ENCODE results near the gene CTNNA2. TPM values are rescaled to one million over a fixed set of nuclear protein-coding genes. Genes with fewer than 3 reads are reported as not detected.

CTNNA2 gene
- total RNA-seq, 4 donors from 2014 or later = 0.88 to 14.9 (median 2.3) TPM; not detected in 1

- TF ChIP-seq POLR2A (IDR thresholded peaks at IDR 0.05) = no peak
- TF ChIP-seq CTCF (IDR thresholded peaks at IDR 0.05) = no peak
- no peak overlapping the region for H3K4me3 ChIP-seq
- DNase-seq = no peak
- intact Hi-C loops (cut with DNase I; ENCODE audit: low total_unique reads) = no loop called here
- H3K27me3 ChIP-seq = no peaks in the 10 kb centered on the region
- no peak overlapping the region for H3K27ac ChIP-seq
- H3K9me3 ChIP-seq = no peaks in the 10 kb centered on the region
- H3K4me1 ChIP-seq = no peaks in the 10 kb centered on the region
- no peaks in the 10 kb centered on the region for H3K36me3 ChIP-seq
Observed at GRCh38 chr2:79721061-79721460, 208.2 kb downstream of the CTNNA2 start.

- Histone ChIP-seq H3K27me3 (no peaks in the 10 kb centered on the region), H3K4me3 (no peak overlapping the region), H3K9me3 (no peaks in the 10 kb centered on the region), H3K4me1 (no peaks in the 10 kb centered on the region), H3K27ac (no peak overlapping the region), H3K36me3 (no peaks in the 10 kb centered on the region)
- TF ChIP-seq CTCF (IDR thresholded peaks at IDR 0.05) (no peak), POLR2A (IDR thresholded peaks at IDR 0.05) (no peak)
- intact Hi-C loops (cut with DNase I; ENCODE audit: low total_unique reads) = no loop called here
- no peak for DNase-seq
Observed at GRCh38 chr2:79721966-79722365, 209.1 kb downstream of the CTNNA2 start.

- H3K36me3 ChIP-seq = no peaks in the 10 kb centered on the region
- intact Hi-C loops (cut with DNase I; ENCODE audit: low total_unique reads) = no loop called here
- DNase-seq = no peak
- H3K27me3 ChIP-seq = no peaks in the 10 kb centered on the region
- TF ChIP-seq POLR2A (IDR thresholded peaks at IDR 0.05) (no peak), CTCF (IDR thresholded peaks at IDR 0.05) (no peak)
- H3K4me1 ChIP-seq = no peaks in the 10 kb centered on the region
- no peak overlapping the region for H3K27ac ChIP-seq
- H3K4me3 ChIP-seq = no peak overlapping the region
- no peaks in the 10 kb centered on the region for H3K9me3 ChIP-seq
Observed at GRCh38 chr2:79723830-79724229, 211.0 kb downstream of the CTNNA2 start.

DNA sequence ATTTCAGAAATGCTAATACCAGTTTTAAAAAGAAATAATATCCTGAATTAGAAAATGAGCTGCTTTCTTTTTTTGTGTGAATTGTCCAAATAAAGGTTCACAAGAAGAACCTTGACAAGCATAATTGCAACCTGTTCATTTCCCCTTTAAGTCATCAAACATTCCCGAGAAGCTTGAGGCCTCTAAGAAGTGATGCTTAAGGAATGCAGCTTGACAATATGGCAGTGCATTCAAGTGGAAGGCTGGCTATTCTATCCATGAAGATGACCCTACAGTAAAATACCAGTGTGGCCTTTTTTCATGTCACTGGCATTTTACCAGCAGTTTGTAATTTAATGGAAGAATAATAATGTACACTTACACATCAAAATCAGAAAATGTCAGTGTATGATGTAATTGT, 216.7 kb downstream of the CTNNA2 start:
- intact Hi-C loops (cut with DNase I; ENCODE audit: low total_unique reads) = no loop called here
- H3K4me1 ChIP-seq = no peaks in the 10 kb centered on the region
- H3K4me3 ChIP-seq = no peak overlapping the region
- no peaks in the 10 kb centered on the region for H3K9me3 ChIP-seq
- H3K27ac ChIP-seq = no peak overlapping the region
- no peak for DNase-seq
- no peak for TF ChIP-seq CTCF (IDR thresholded peaks at IDR 0.05)
- TF ChIP-seq POLR2A (IDR thresholded peaks at IDR 0.05) = no peak
- H3K36me3 ChIP-seq = no peaks in the 10 kb centered on the region
- no peaks in the 10 kb centered on the region for H3K27me3 ChIP-seq

DNA sequence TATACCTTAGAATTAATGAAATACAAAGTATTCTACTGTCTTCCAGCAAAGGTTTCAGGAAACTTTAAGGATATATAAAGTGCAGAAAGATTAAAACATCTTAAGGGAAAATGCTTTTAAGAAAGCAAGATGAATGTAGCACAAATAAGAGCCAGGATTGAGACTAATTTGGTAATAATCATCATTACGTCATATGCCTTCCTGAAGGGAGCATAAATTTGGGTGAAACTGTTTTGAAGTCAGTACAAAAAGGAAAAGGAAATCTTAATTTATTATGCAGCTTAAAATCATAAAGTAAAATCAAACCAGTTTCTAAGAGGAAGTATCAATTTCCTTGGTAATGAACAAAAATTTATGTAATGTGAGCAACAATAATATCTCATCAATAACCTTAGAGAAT, 221.7 kb downstream of the CTNNA2 start:
- TF ChIP-seq POLR2A (IDR thresholded peaks at IDR 0.05) = no peak
- TF ChIP-seq CTCF (IDR thresholded peaks at IDR 0.05) = no peak

More for the DNA sequence above, 221.7 kb downstream of the CTNNA2 start:
- Histone ChIP-seq H3K27me3 (no peaks in the 10 kb centered on the region), H3K9me3 (no peaks in the 10 kb centered on the region), H3K4me3 (no peak overlapping the region), H3K27ac (no peak overlapping the region), H3K4me1 (no peaks in the 10 kb centered on the region), H3K36me3 (no peaks in the 10 kb centered on the region)
- intact Hi-C loops (cut with DNase I; ENCODE audit: low total_unique reads) = no loop called here
- no peak for DNase-seq

Data from uterus (tissue), 4 donors.